ENCODE data around the gene NTRK3.
A peak's percentile ranks its signal among the peaks of the same experiment; 100 is the strongest.

NTRK3 gene

DNA sequence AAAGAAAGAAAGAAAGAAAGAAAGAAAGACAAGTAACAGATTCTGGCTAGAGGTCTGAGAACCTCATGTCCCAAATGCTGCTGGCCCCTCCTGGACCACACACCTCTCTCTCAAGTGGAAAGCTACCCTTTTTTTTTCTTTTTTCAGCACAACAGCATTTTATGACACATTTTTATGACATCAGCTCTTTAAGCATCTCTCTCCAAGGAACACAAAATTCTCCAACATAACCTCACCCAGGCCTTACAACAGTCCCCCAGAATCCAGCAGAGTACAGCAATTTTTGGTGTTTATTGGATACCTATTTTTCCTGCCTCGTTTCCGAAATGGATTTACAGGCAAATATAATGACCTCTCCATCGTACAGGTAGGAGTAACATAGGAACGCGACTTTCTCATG is 11.2 kb upstream of the NTRK3 start:
- no peak for DNase-seq (ENCODE audit: low read depth, low spot score)
- H3K4me3 ChIP-seq = no peak overlapping the region
- no peak overlapping the region for H3K9ac ChIP-seq (ENCODE audit: insufficient read length)
- H3K36me3 ChIP-seq (ENCODE audit: insufficient read depth, low read length) = no peaks in the 10 kb centered on the region
- no peak overlapping the region for H3K27ac ChIP-seq
- no peaks in the 10 kb centered on the region for H3K9me3 ChIP-seq (ENCODE audit: low read depth, low read length)
- TF ChIP-seq FOXP2 (optimal IDR thresholded peaks at IDR 0.05; ENCODE audit: control extremely low read depth, extremely low read length, insufficient read depth) (no peak), POLR2AphosphoS5 (IDR thresholded peaks at IDR 0.05; ENCODE audit: borderline replicate concordance, low read depth, low read length) (no peak), EZH2 (IDR thresholded peaks at IDR 0.05) (no peak)

DNA sequence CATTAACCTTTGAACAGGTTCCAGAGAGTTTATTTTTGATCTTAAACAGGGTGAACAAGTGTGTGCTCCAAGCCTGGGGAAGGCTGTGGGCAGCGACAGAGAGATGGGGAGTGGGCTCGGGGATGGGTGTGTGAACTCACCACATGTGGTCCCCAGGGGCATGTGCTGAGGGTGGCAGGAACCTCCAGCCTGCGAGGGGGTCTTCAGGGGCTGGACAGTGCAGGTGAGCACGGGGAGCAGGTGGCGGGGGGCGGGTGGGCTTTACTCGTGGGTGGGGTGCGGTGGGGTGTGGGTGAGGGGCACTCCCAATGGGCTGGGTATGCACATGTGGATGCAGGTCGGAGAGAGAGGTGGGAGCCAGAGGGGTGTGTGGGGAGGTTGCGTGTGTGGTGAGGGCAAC is 9.6 kb upstream of the NTRK3 start:
- H3K27ac ChIP-seq = no peak overlapping the region
- H3K4me3 ChIP-seq = no peak overlapping the region
- no peak overlapping the region for H3K9ac ChIP-seq (ENCODE audit: insufficient read length)
- no peaks in the 10 kb centered on the region for H3K9me3 ChIP-seq (ENCODE audit: low read depth, low read length)
- no peak for TF ChIP-seq FOXP2 (optimal IDR thresholded peaks at IDR 0.05; ENCODE audit: control extremely low read depth, extremely low read length, insufficient read depth)
- no peak for TF ChIP-seq EZH2 (IDR thresholded peaks at IDR 0.05)
- TF ChIP-seq POLR2AphosphoS5 (IDR thresholded peaks at IDR 0.05; ENCODE audit: borderline replicate concordance, low read depth, low read length) = no peak
- no peak for DNase-seq (ENCODE audit: low read depth, low spot score)
- H3K36me3 ChIP-seq (ENCODE audit: insufficient read depth, low read length) = no peaks in the 10 kb centered on the region

DNA sequence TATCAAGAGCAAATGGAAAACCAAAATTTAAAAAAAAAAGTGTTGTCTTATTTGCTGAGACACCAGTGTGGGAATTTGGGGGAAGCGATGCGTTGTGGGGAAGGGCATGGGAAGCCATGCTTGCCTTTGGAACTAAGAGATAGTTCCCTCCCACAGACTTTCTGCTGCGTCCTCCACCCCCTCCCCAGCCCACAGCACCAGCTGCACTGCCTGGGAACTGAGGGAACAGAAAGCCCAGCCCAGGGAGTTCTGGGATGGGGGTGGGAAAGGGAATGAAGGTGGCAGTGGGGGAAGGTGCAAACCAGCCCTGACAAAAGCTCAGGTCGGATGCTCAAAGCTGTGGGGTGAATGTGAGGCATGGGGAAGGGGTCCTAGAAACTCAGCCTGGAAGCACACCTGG is 8.1 kb upstream of the NTRK3 start:
- no peak overlapping the region for H3K4me3 ChIP-seq
- no peaks in the 10 kb centered on the region for H3K36me3 ChIP-seq (ENCODE audit: insufficient read depth, low read length)
- H3K9ac ChIP-seq (ENCODE audit: insufficient read length) = no peak overlapping the region
- H3K9me3 ChIP-seq (ENCODE audit: low read depth, low read length) = no peaks in the 10 kb centered on the region
- TF ChIP-seq EZH2 (IDR thresholded peaks at IDR 0.05) (no peak), FOXP2 (optimal IDR thresholded peaks at IDR 0.05; ENCODE audit: control extremely low read depth, extremely low read length, insufficient read depth) (no peak), POLR2AphosphoS5 (IDR thresholded peaks at IDR 0.05; ENCODE audit: borderline replicate concordance, low read depth, low read length) (no peak)
- H3K27ac ChIP-seq = no peak overlapping the region
- no peak for DNase-seq (ENCODE audit: low read depth, low spot score)

DNA sequence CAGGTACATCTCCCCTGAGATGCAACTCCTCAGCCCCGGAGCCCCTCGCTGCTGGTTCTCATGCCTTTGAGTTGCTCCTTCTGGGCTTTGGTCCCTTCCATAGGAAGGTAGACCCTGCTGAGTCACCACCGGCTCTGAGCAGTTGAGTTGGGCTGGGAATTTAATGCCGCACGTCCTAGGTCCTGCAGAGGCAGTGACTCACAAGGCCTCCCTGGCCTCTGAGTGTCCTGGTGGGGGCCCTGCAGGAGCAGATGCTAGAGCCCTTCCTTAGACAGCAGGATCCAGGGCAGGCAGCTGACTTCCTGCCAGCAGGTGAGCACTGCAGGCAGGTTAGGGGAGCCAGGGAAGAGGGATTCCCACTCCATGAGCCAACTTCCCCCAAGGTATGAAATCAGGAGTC is 5.5 kb upstream of the NTRK3 start:
- DNase-seq (ENCODE audit: low read depth, low spot score) = no peak
- Histone ChIP-seq H3K4me3 (no peak overlapping the region), H3K36me3 (ENCODE audit: insufficient read depth, low read length) (no peaks in the 10 kb centered on the region), H3K9me3 (ENCODE audit: low read depth, low read length) (no peaks in the 10 kb centered on the region), H3K27ac (no peak overlapping the region), H3K9ac (ENCODE audit: insufficient read length) (no peak overlapping the region)
- no peak for TF ChIP-seq EZH2 (IDR thresholded peaks at IDR 0.05)
- TF ChIP-seq FOXP2 (optimal IDR thresholded peaks at IDR 0.05; ENCODE audit: control extremely low read depth, extremely low read length, insufficient read depth) = no peak
- TF ChIP-seq POLR2AphosphoS5 (IDR thresholded peaks at IDR 0.05; ENCODE audit: borderline replicate concordance, low read depth, low read length) = no peak

DNA sequence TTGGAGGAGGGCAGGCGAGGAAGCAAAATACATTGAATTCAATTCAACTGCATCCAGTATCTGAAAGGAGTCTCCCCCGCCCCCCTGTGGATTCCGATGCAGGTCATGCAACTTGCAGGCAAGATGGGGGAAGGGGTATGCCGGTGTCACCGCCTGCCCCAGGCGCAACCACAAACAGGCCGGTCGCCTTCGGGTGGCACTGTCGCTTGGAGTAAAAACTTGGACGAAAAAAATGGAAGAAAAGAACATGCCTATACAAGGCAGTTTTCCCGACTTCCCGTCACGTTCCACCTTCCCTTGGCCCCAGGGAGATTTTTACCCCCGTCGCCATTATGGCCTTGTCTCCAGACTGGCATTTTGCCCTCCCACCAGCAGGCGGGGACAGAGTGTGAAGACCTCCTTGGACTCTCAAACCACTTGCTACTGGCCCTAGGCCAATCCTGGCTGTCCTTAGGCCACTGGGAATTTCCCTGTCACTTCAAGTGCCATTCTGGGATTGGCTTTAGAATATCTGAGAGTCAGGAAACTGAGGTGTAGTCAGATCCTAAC is 1.6 kb upstream of the NTRK3 start:
- Histone ChIP-seq H3K27ac (no peak overlapping the region), H3K9ac (ENCODE audit: insufficient read length) (no peak overlapping the region), H3K36me3 (ENCODE audit: insufficient read depth, low read length) (no peaks in the 10 kb centered on the region), H3K4me3 (no peak overlapping the region), H3K9me3 (ENCODE audit: low read depth, low read length) (no peaks in the 10 kb centered on the region)
- DNase-seq (ENCODE audit: low read depth, low spot score) = no peak
- TF ChIP-seq FOXP2 (optimal IDR thresholded peaks at IDR 0.05; ENCODE audit: control extremely low read depth, extremely low read length, insufficient read depth) (no peak), POLR2AphosphoS5 (IDR thresholded peaks at IDR 0.05; ENCODE audit: borderline replicate concordance, low read depth, low read length) (no peak), EZH2 (IDR thresholded peaks at IDR 0.05) (no peak)

DNA sequence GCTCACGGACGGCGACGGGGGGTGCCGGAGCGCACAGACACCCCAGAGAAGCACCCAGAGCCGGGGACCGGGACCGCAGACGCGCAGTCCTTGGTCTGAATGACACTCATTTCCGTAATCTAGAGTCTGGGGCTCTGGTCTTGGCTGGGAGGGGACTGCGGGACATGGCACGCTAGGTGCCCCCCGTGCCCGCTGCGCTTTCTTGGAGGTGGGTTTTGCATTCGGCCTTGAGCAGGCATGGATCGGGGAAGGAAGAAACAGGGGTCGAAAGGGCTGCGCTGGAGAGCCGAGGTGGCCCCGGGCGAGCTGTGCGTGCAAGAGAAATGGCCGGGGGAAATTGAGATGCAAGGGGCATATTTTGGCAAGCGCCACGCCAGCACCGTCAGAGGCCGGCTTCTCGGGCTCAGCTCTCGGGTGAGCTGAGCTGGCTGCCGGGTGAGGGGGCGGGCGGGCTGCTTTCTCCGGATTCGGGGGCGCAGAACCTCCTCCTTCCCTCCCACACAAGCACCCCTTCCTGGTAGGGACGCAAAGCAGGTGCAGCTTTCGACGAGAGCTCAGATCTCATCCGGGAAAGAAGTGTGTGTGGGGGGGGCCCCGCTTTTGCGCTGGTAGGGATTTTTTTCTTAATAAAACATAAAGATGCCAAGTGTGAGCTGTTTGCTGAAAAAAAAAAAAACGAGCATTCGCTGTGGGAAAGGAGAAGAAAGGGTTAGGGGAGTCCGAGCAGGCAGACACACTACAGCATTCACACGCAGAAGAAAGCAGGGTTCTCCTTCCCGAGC is 963 bp upstream of the NTRK3 start:
- DNase-seq (ENCODE audit: low read depth, low spot score) = no peak
- no peak overlapping the region for H3K27ac ChIP-seq
- no peak overlapping the region for H3K4me3 ChIP-seq

DNA sequence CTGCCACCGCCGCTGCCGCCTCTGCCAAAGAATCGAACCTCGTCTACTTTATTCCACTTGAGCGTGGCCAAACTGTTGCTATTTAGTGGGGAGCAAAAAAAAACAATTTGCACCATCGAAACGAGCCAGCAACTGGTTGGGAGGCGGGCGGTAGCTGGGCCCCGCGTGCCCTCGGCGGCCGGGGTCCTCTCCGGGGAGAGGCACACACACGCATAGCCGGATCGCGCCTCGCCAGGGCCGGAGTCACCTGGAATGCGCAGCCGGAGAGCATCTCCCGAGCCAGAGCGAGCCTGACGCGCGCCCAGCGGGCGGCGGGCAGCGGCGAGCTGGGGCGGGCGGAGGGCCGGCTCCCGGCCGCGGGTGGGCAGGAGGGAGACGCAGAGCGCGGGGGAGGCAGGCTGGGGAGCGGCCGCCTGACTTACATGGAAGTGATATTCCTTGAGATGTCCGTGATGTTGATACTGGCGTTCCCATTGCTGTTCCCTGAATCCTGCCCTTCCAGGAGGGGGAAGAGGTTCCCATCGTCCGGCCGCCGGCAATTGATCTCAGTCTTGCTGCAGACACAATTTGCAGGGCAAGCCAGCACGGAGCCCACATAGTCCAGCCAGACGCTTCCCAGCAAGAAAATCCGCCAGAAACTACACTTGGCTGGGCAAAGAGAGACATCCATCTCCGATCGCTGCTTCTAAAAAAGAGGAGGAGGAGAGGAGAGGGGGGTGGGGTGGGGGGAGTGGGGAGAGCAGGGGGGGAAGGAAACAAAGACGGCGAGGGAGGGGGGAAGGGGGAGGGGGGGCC is 858 bp downstream of the NTRK3 start:
- Histone ChIP-seq H3K9me3 (ENCODE audit: low read depth, low read length) (no peaks in the 10 kb centered on the region), H3K27ac (no peak overlapping the region), H3K9ac (ENCODE audit: insufficient read length) (no peak overlapping the region), H3K36me3 (ENCODE audit: insufficient read depth, low read length) (no peaks in the 10 kb centered on the region), H3K4me3 (no peak overlapping the region)
- TF ChIP-seq POLR2AphosphoS5 (IDR thresholded peaks at IDR 0.05; ENCODE audit: borderline replicate concordance, low read depth, low read length) = no peak
- no peak for TF ChIP-seq FOXP2 (optimal IDR thresholded peaks at IDR 0.05; ENCODE audit: control extremely low read depth, extremely low read length, insufficient read depth)
- TF ChIP-seq EZH2 (IDR thresholded peaks at IDR 0.05) = peak; percentile 96
- DNase-seq (ENCODE audit: low read depth, low spot score) = no peak

More for the DNA sequence above, 963 bp upstream of the NTRK3 start:
- no peak overlapping the region for H3K9ac ChIP-seq (ENCODE audit: insufficient read length)
- no peaks in the 10 kb centered on the region for H3K36me3 ChIP-seq (ENCODE audit: insufficient read depth, low read length)
- TF ChIP-seq FOXP2 (optimal IDR thresholded peaks at IDR 0.05; ENCODE audit: control extremely low read depth, extremely low read length, insufficient read depth) (no peak), EZH2 (IDR thresholded peaks at IDR 0.05) (peak; percentile 78)
- no peaks in the 10 kb centered on the region for H3K9me3 ChIP-seq (ENCODE audit: low read depth, low read length)

DNA sequence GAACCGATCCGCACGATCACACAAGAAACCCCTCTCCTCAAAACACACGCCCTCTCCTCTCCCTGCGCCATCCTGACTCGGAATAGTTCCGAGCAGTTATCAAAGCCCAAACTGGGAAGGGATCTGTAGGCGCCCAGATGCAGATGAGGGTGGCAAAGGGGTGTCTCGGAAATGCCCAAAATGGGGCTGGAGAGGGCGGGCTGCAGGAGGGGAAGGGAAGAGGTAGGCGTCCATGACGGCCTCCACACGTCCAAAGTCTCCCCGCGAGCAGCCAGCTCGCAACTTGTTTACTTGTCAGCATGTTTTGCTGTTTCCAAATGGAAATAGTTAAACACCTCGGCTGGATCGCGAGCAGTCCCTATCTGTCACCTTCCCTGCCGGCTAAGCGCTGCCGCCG is 1.5 kb downstream of the NTRK3 start:
- no peaks in the 10 kb centered on the region for H3K9me3 ChIP-seq (ENCODE audit: low read depth, low read length)
- H3K27ac ChIP-seq = no peak overlapping the region
- H3K36me3 ChIP-seq (ENCODE audit: insufficient read depth, low read length) = no peaks in the 10 kb centered on the region
- no peak overlapping the region for H3K4me3 ChIP-seq
- no peak overlapping the region for H3K9ac ChIP-seq (ENCODE audit: insufficient read length)
- no peak for DNase-seq (ENCODE audit: low read depth, low spot score)
- TF ChIP-seq POLR2AphosphoS5 (IDR thresholded peaks at IDR 0.05; ENCODE audit: borderline replicate concordance, low read depth, low read length) (no peak), EZH2 (IDR thresholded peaks at IDR 0.05) (no peak), FOXP2 (optimal IDR thresholded peaks at IDR 0.05; ENCODE audit: control extremely low read depth, extremely low read length, insufficient read depth) (no peak)

Measured in SK-N-MC (cell line).